Measurements from ENCODE around the gene FAM169A. TPM values are rescaled to one million over a fixed set of nuclear protein-coding genes. Genes with fewer than 3 reads are reported as not detected.
"Not testable (repeated sequence)": the region's sequence is repeated elsewhere in the genome, so short reads cannot be mapped to it uniquely, and the experiment has no call there.

The FAM169A gene
- total and polyA plus RNA-seq, 9 donors, result 0.33 to 0.92 (median 0.62) TPM

- Histone ChIP-seq H3K36me3 (ENCODE audit: control insufficient read depth, insufficient read depth, low read length) (no peaks in the 10 kb centered on the region), H3K4me3 (ENCODE audit: low read length) (no peak overlapping the region), H3K27ac (ENCODE audit: low read length) (no peak overlapping the region), H3K4me1 (ENCODE audit: control insufficient read depth, insufficient read depth, low read length) (no peaks in the 10 kb centered on the region), H3K27me3 (ENCODE audit: control insufficient read depth, insufficient read depth, low read length) (no peaks in the 10 kb centered on the region), H3K9me3 (replicated peaks; ENCODE audit: control insufficient read depth, low read depth, low read length) (no peaks in the 10 kb centered on the region)
- DNase-seq, result no peak
- WGBS (ENCODE audit: insufficient coverage), result no CpG with 5 or more reads among the region's 3 CpGs
Observed at GRCh38 chr5:74801197-74801596, 65.0 kb downstream of the FAM169A start.

- H3K27me3 ChIP-seq (ENCODE audit: control insufficient read depth, insufficient read depth, low read length), result no peaks in the 10 kb centered on the region
- H3K36me3 ChIP-seq (ENCODE audit: control insufficient read depth, insufficient read depth, low read length), result no peaks in the 10 kb centered on the region
- DNase-seq, result peak; percentile 16
- 85% methylated on average over 21 of the region's 21 CpGs for WGBS (ENCODE audit: insufficient coverage)
- H3K27ac ChIP-seq (ENCODE audit: low read length), result peak overlapping the region; percentile 17
- H3K9me3 ChIP-seq (replicated peaks; ENCODE audit: control insufficient read depth, low read depth, low read length), result no peaks in the 10 kb centered on the region
- no peaks in the 10 kb centered on the region for H3K4me1 ChIP-seq (ENCODE audit: control insufficient read depth, insufficient read depth, low read length)
- H3K4me3 ChIP-seq (ENCODE audit: low read length), result no peak overlapping the region
Observed at GRCh38 chr5:74798977-74799911, 66.9 kb downstream of the FAM169A start.

- not testable (repeated sequence) for H3K27me3 ChIP-seq (ENCODE audit: control insufficient read depth, insufficient read depth, low read length); DNase-seq; H3K4me3 ChIP-seq (ENCODE audit: low read length); H3K27ac ChIP-seq (ENCODE audit: low read length); H3K4me1 ChIP-seq (ENCODE audit: control insufficient read depth, insufficient read depth, low read length); H3K9me3 ChIP-seq (replicated peaks; ENCODE audit: control insufficient read depth, low read depth, low read length); H3K36me3 ChIP-seq (ENCODE audit: control insufficient read depth, insufficient read depth, low read length)
- WGBS (ENCODE audit: insufficient coverage), result no CpG with 5 or more reads among the region's 3 CpGs
Observed at GRCh38 chr5:74791669-74792068, 74.5 kb downstream of the FAM169A start.

GRCh38 chr5:74787424-74787823 lies 78.8 kb downstream of the FAM169A start:
- Histone ChIP-seq H3K27me3 (ENCODE audit: control insufficient read depth, insufficient read depth, low read length) (no peaks in the 10 kb centered on the region), H3K4me3 (ENCODE audit: low read length) (no peak overlapping the region), H3K27ac (ENCODE audit: low read length) (no peak overlapping the region), H3K36me3 (ENCODE audit: control insufficient read depth, insufficient read depth, low read length) (no peaks in the 10 kb centered on the region), H3K9me3 (replicated peaks; ENCODE audit: control insufficient read depth, low read depth, low read length) (no peaks in the 10 kb centered on the region), H3K4me1 (ENCODE audit: control insufficient read depth, insufficient read depth, low read length) (no peaks in the 10 kb centered on the region)
- 93% methylated on average over 5 of the region's 6 CpGs for WGBS (ENCODE audit: insufficient coverage)
- DNase-seq, result no peak

- Histone ChIP-seq H3K9me3 (replicated peaks; ENCODE audit: control insufficient read depth, low read depth, low read length) (no peaks in the 10 kb centered on the region), H3K27ac (ENCODE audit: low read length) (no peak overlapping the region), H3K4me3 (ENCODE audit: low read length) (no peak overlapping the region), H3K36me3 (ENCODE audit: control insufficient read depth, insufficient read depth, low read length) (no peaks in the 10 kb centered on the region), H3K4me1 (ENCODE audit: control insufficient read depth, insufficient read depth, low read length) (no peaks in the 10 kb centered on the region), H3K27me3 (ENCODE audit: control insufficient read depth, insufficient read depth, low read length) (no peaks in the 10 kb centered on the region)
- WGBS (ENCODE audit: insufficient coverage), result 89% methylated on average over 5 of the region's 6 CpGs
- DNase-seq, result no peak
Observed at GRCh38 chr5:74786851-74787250, 79.3 kb downstream of the FAM169A start.

- DNase-seq, result no peak
- Histone ChIP-seq H3K36me3 (ENCODE audit: control insufficient read depth, insufficient read depth, low read length) (peaks cover 5% of the 10 kb centered on the region), H3K4me3 (ENCODE audit: low read length) (no peak overlapping the region), H3K27me3 (ENCODE audit: control insufficient read depth, insufficient read depth, low read length) (no peaks in the 10 kb centered on the region), H3K27ac (ENCODE audit: low read length) (no peak overlapping the region), H3K4me1 (ENCODE audit: control insufficient read depth, insufficient read depth, low read length) (no peaks in the 10 kb centered on the region), H3K9me3 (replicated peaks; ENCODE audit: control insufficient read depth, low read depth, low read length) (no peaks in the 10 kb centered on the region)
- no CpG with 5 or more reads among the region's 2 CpGs for WGBS (ENCODE audit: insufficient coverage)
Observed at GRCh38 chr5:74778609-74779008, 87.6 kb downstream of the FAM169A start.

- no peak for DNase-seq
- no peak overlapping the region for H3K4me3 ChIP-seq (ENCODE audit: low read length)
- H3K36me3 ChIP-seq (ENCODE audit: control insufficient read depth, insufficient read depth, low read length), result peaks cover 20% of the 10 kb centered on the region
- peaks cover 5% of the 10 kb centered on the region for H3K4me1 ChIP-seq (ENCODE audit: control insufficient read depth, insufficient read depth, low read length)
- no peaks in the 10 kb centered on the region for H3K27me3 ChIP-seq (ENCODE audit: control insufficient read depth, insufficient read depth, low read length)
- WGBS (ENCODE audit: insufficient coverage), result 100% methylated on average over 2 of the region's 7 CpGs
- H3K27ac ChIP-seq (ENCODE audit: low read length), result no peak overlapping the region
- H3K9me3 ChIP-seq (replicated peaks; ENCODE audit: control insufficient read depth, low read depth, low read length), result no peaks in the 10 kb centered on the region
Observed at GRCh38 chr5:74772359-74772758, 93.8 kb downstream of the FAM169A start.

GRCh38 chr5:74767579-74767913 lies 98.6 kb downstream of the FAM169A start:
- Histone ChIP-seq H3K9me3 (replicated peaks; ENCODE audit: control insufficient read depth, low read depth, low read length) (no peaks in the 10 kb centered on the region), H3K36me3 (ENCODE audit: control insufficient read depth, insufficient read depth, low read length) (peaks cover 8% of the 10 kb centered on the region), H3K27me3 (ENCODE audit: control insufficient read depth, insufficient read depth, low read length) (no peaks in the 10 kb centered on the region), H3K4me1 (ENCODE audit: control insufficient read depth, insufficient read depth, low read length) (peaks cover 14% of the 10 kb centered on the region), H3K4me3 (ENCODE audit: low read length) (peak overlapping the region; percentile 98), H3K27ac (ENCODE audit: low read length) (peak overlapping the region; percentile 83)
- 0% methylated on average over 6 of the region's 9 CpGs for WGBS (ENCODE audit: insufficient coverage)
- peak; percentile 50 for DNase-seq

- Histone ChIP-seq H3K27me3 (ENCODE audit: control insufficient read depth, insufficient read depth, low read length) (no peaks in the 10 kb centered on the region), H3K4me1 (ENCODE audit: control insufficient read depth, insufficient read depth, low read length) (peaks cover 14% of the 10 kb centered on the region), H3K27ac (ENCODE audit: low read length) (peak within 1 kb of the TSS; percentile 83), H3K4me3 (ENCODE audit: low read length) (peak within 1 kb of the TSS; percentile 98), H3K36me3 (ENCODE audit: control insufficient read depth, insufficient read depth, low read length) (peaks cover 5% of the 10 kb centered on the region), H3K9me3 (replicated peaks; ENCODE audit: control insufficient read depth, low read depth, low read length) (no peaks in the 10 kb centered on the region)
- 0% methylated on average over 54 of the region's 54 CpGs for WGBS (ENCODE audit: insufficient coverage)
- DNase-seq, result peak; percentile 98
Observed at GRCh38 chr5:74766849-74767578, 99.2 kb downstream of the FAM169A start, which contains the start of the genes GFM2 and NSA2. GFM2 (minus strand) TSS chr5:74767117; CDS start chr5:74763742, 3,375 bp downstream. NSA2 (plus strand) TSS chr5:74767249; CDS start chr5:74767361, 112 bp downstream.

- peak overlapping the region; percentile 78 for H3K27ac ChIP-seq (ENCODE audit: low read length)
- H3K4me1 ChIP-seq (ENCODE audit: control insufficient read depth, insufficient read depth, low read length), result peaks cover 14% of the 10 kb centered on the region
- WGBS (ENCODE audit: insufficient coverage), result 0% methylated on average over 9 of the region's 10 CpGs
- peak overlapping the region; percentile 98 for H3K4me3 ChIP-seq (ENCODE audit: low read length)
- H3K27me3 ChIP-seq (ENCODE audit: control insufficient read depth, insufficient read depth, low read length), result no peaks in the 10 kb centered on the region
- H3K9me3 ChIP-seq (replicated peaks; ENCODE audit: control insufficient read depth, low read depth, low read length), result no peaks in the 10 kb centered on the region
- DNase-seq, result peak; percentile 52
- H3K36me3 ChIP-seq (ENCODE audit: control insufficient read depth, insufficient read depth, low read length), result peaks cover 7% of the 10 kb centered on the region
Observed at GRCh38 chr5:74766418-74766848, 99.8 kb downstream of the FAM169A start.
